LNCAP (cell line): Measurements from ENCODE around the gene KIF6.

Experiments used
- CTCF ChIP-seq: fragments of 450-650 bp; IDR thresholded peaks from 2 replicates; pipeline ENCODE4 v1.5.1; 2017; ENCODE audit warnings: mild to moderate bottlenecking

KIF6 gene

GRCh38 chr6:39432330-39433025 lies 292.7 kb downstream of the KIF6 start:
- TF ChIP-seq CTCF: no peak

- TF ChIP-seq CTCF: no peak
Observed at GRCh38 chr6:39430871-39431523, 294.2 kb downstream of the KIF6 start.

- no peak for TF ChIP-seq CTCF
Observed at GRCh38 chr6:39430446-39430845, 294.8 kb downstream of the KIF6 start.

- no peak for TF ChIP-seq CTCF
Observed at GRCh38 chr6:39428816-39429215, 296.4 kb downstream of the KIF6 start.

GRCh38 chr6:39428152-39428551 lies 297.1 kb downstream of the KIF6 start:
- no peak for TF ChIP-seq CTCF

GRCh38 chr6:39426073-39426456 lies 299.1 kb downstream of the KIF6 start:
- TF ChIP-seq CTCF: no peak

- TF ChIP-seq CTCF: no peak
Observed at GRCh38 chr6:39425346-39426072, 299.7 kb downstream of the KIF6 start.
